HG02571 (cell line): ENCODE measurements around the gene XAB2.

Experiments
- ATAC-seq: cut with Tn5 transposase; IDR thresholded peaks from one replicate; pipeline ENCODE4 v1.9.1; 2021; ENCODE audit warnings: mild to moderate bottlenecking, moderate library complexity; ENCODE audit not compliant: unreplicated experiment

The XAB2 gene

DNA sequence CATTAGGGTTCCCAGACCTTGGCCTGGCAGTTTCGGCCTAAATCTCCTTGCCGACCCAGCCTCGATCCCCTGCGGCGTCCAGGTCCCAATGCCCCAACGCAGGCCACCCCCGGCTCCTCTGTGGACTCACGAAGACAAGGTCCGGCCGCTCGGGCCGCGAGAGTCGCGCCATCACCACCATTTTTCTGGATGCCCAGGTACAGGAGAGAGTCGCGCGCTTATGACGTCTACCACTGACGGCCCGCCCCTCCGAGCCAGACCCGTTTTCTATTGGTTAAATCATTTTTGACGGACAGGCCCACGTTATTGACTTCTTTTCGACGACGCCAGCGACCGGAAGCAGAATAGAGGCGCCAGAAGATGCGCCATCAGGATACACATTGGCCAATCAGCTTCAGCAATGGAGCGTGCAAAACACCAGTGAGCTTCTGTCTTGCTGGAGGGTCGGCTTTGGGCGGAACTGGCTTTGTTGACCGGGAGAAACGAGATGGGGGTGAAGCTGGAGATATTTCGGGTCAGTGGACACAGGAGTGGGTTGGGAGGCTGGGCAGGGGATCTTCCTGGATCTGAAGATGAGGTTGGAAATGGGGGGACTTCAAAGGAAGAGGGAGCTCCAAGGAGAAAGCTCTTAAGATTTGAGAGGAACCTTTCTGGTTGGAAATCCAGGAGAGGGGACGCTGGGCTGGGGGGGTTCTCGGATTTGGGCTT, at the start of gene XAB2, which contains the start of gene PET100:
XAB2 (minus strand) TSS at position 199 of the 708 bp plus-strand sequence; CDS start at position 181, 18 bp downstream.
PET100 (plus strand) TSS at position 447 of the 708 bp plus-strand sequence; CDS start at position 488, 41 bp downstream.
- peak; percentile 81 for ATAC-seq

DNA sequence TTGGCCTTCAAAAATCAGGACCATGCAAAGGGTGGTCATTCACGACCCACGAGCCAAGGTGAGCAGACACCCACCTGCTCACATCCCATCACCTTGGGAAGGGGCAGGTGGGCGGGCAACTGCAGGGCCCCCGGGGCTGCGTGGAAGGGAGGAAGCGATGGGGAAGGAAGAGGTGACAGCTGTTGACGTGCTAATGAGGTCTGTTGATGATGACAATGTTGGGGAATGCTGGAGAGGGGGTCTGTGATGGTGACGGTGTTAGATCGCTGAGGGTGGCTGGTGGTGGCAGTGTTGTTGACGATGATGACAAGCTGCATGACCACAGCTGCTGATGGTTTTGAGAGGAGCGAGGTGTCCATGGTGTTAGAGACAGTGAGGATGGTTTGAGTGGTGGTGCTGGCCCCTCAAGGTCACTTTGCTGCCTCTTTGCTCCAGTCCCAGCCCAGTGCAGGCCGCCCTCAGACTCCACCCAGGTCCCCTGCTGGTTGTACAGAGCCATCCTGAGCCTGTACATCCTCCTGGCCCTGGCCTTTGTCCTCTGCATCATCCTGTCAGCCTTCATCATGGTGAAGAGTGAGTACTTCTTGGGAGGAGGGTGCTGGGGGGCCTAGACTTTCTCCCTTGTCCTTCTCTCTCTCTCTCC, 48.4 kb upstream of the XAB2 start:
- no peak for ATAC-seq

DNA sequence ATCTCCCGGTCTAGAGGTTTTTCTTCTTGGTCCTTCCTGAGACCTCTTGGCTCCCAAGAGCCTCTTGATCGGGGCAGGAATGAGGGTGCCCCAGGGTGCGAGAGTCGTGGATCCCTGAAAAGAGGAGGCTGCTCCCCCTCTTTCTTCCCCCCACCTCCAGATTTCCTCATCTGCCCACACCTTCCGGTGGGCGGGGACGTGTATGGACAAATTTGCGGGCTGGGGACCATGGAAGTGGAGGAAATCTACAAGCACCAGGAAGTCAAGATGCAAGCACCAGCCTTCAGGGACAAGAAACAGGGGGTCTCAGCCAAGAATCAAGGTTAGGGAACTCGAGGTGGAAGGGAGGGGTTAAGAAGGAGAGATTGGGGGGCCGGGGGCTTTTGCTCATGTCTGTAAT, 47.5 kb upstream of the XAB2 start, which contains the start of gene MCEMP1:
MCEMP1 (plus strand) TSS at position 237 of the 400 bp plus-strand sequence; CDS start at position 268, 31 bp downstream.
- no peak for ATAC-seq

DNA sequence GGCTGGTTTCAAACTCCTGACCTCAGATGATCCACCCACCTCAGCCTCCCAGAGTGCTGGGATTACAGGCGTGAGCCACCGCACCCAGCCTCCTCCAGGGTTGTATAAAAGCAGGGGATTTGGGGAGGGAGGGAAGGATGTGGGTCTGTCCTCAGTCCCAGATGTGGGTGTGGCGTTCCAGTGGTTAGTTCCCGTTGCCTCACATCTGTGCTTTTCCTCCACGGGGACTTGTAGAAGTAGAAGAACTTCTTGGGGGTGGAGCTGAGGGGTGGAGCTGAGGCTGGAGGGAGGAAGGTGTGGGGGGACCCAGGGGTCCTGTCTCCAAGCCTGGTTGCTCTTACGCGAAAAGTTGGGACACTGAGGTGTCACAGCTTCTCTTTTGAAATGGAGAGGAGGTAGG, 47.0 kb upstream of the XAB2 start:
- no peak for ATAC-seq

DNA sequence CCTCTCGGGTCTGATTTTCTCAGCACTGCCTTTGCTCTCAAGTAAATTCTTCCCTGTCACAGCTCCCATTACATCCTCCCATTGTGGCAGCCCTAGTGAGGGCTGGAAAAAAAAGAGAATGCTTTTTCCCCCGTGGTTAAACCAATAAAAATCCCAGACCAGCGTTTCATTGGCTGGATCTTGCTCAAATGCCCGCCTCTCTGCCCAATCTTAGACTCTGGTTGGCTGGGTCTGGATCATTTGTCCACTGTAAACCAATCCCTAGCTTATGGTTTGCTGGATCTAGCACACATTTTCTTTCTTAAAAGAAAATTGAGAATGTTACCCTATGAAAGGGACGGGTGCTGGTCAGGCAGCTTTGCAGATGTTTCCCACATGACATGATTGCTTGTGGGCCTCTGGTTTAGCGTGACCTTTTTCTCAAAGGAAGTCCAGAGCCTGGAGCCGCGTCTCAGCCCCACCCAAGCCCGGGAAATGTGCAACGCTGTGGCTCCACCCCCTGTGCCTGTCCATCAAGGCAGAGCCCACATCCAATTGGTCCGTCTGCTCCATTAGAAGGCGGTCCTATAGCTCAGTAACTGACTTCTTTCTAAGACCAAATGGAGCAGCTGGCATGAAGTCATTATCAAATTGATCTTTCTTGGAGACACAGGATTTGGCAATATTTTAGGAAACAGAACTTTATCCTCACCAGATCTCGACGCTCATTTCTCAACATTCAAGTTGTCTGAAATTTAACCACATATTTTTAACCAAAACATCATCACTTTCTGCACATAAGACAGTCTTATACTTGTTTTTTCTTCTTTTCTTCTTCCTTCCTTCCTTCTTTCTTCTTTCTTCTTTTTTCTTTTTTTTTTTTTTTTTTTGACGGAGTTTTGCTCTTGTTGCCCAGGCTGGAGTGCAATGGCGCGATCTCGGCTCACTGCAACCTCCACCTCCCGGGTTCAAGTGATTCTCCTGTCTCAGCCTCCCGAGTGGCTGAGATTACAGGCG, 45.0 kb upstream of the XAB2 start:
- no peak for ATAC-seq

DNA sequence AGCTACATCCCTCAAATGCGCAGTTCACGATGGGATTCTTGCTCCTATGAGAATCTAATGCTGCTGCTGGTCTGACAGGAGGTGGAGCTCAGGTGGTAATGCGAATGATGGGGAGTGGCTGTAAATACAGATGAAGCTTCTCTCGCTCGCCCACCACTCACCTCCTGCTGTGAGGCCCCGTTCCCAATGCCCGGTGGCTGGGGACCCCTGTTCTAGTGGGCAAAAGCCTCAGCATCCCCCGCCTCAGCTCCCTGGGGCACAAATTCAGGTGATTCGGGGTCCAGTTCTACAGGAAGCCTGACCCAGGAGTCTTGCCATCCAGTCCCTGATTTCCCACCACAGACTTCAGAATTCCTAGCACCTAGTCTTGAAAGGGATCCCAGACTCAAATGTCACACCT, 43.2 kb upstream of the XAB2 start:
- no peak for ATAC-seq

DNA sequence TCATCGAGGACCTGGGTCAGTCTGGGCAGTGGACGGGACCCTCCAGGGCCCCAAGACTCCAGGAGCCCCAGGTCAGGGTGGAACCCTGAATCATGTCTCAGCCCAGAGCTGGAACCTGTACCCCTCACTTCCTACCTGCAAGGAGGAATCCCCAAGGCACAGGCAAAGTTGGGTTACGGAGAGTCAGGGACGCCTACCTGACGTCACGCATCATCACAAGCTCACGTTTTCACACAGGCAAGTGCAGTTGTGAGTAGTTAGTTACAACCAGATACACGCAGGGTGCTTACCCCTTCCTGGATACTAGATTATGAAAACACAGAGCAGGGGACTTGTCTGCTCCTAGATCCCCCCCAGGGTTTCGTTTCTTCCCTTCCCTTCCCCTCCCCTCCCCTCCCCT, 41.4 kb upstream of the XAB2 start:
- ATAC-seq, result no peak

DNA sequence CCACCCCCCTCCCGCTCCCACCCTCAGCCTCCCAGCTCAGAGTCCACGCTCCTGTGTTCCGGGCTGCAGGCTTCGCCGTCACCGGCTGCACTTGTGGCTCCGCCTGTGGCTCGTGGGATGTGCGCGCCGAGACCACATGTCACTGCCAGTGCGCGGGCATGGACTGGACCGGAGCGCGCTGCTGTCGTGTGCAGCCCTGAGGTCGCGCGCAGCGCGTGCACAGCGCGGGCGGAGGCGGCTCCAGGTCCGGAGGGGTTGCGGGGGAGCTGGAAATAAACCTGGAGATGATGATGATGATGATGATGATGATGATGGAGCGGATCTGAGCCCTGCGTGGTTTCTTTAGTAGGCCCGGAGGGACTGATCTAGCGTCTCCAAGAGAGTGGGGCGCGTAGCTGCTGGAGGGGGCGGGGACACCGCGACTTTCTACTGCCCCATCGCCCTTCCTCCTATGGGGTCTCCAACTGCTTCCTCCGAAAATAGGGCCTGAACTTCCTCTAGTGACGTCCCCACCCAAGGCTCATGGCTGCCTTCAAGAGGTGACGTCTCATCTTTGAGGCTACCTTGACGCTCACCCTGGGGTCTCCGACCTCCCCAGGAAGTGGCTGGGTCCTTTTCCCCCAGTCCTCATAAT, 40.9 kb upstream of the XAB2 start:
- no peak for ATAC-seq

DNA sequence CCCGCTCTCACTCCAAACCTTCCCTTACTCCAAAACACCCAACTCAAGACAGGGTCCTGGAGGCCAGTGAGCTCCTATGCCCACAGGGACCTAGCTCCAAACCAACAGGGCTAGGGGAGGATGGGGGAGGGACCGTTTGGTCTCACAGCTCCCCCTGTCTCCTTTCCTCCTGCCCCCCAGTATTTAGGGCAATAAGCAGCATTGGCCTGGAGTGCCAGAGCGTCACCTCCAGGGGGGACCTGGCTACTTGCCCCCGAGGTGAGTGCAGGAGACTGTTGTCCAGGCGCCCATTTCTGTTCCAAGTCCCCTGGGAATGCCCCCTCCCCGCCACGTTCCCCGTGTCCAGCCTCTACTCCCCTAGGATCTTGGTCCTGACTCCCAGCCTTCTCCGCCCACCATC, 40.3 kb upstream of the XAB2 start:
- ATAC-seq, result no peak

DNA sequence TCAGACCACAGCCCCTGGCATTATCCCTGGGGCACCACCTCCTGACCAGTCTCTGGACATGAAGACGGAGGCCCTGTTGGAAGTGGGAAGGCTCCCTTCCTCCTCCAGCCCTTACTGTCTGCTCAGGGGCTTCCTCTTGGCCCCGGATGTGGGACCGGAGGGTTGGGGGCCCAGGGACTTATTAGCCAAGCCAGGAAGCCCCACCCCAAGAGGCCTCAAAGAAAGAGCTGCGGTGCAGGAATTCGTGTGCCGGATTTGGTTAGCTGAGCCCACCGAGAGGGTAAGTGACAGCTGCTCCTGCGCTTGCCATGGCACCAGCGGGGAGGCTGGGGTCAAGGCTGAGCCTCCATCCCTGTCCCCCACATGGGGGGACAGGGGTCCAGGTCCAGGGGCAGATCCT, 39.5 kb upstream of the XAB2 start, which contains the start of gene RETN:
RETN (plus strand) TSS at position 208 of the 400 bp plus-strand sequence. CDS start 278 bp downstream, outside the sequence.
- no peak for ATAC-seq

DNA sequence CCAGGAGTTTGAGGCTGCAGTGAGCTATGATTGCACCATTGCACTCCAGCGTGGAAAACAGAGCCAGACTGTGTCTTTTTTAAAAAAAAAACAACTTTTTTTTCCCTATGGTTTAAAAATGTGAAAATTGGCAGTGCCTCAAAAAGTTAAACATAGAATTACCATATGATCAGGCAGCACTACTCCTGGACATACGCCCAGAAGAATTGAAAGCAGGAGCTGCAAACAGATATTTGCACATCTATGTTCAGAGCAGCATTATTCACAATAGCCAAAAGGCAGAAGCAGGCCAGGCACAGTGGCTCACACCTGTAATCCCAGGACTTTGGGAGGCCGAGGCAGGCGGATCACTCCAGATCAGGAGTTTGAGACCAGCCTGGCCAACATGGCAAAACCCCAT, 35.7 kb upstream of the XAB2 start:
- no peak for ATAC-seq

DNA sequence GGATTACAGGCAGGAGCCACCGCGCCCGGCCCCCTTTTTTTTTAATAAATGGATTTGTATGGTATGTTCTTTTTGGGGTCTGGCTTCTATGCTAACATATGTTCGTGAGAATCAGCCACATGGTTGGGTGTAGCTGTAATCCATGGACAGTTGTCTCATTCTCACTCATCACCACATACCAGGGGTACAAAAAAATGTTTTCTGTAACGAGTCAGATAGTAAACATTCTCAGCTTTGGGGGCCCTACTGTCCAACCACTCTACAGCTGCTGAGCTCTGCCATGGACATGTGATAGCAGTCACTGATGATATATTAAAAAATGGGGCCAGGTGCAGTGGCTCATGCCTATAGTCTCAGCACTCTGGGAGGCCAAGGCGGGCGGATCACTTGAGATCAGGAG, 34.4 kb upstream of the XAB2 start:
- no peak for ATAC-seq

DNA sequence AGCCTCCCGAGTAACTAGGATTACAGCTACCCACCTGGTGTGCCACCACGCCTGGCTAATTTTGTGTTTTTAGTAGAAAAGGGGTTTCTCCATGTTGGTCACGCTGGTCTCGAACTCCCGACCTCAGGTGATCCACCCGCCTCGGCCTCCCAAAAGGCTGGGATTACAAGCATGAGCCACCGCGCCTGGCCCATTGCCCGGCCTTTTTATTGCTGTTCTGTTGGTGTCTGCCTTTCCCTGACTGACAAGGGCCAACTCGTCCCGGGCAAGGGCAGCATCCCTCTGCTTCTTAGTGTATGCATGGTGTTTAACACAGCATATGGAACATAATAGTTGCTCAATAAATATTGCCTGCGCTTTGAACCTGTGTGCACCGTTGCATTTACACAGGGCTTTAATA, 33.3 kb upstream of the XAB2 start:
- no peak for ATAC-seq

DNA sequence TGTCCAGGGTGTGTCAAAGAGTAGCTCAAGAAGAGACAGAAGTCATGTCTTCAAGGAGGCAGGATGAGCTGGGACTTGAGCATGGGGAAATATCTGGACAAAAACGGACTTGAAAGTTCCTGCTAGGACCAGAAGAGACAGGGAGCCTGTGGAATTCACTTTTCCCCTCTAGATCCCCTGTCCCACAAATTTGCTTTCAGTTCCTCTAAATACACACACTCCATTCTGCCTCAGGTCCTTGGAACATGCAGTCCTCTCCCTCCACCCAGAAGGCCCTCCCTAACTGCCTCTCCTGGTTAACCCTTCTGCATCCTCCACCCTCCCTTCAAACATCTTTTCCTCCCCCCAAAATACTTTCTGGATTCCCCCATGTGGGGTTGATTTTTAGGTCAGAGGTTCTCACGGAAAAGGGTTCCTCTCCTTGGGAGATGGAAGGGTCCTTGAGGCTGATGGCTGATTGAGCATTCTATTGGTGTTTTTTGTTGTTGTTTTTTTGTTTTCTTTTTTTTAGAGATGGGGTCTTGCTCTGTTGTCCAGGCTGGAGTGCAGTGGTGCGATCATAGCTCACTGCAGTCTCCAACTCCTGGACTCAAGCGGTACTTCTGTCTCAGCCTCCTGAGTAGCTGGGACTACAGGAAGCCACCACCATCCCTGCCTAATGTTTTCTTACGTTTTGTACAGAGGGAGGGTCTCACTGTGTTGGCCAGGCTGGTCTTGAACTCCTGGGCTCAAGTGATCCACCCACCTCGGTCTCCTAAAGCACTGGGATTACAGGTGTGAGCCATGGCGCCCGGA, 32.6 kb upstream of the XAB2 start:
- ATAC-seq, result no peak

DNA sequence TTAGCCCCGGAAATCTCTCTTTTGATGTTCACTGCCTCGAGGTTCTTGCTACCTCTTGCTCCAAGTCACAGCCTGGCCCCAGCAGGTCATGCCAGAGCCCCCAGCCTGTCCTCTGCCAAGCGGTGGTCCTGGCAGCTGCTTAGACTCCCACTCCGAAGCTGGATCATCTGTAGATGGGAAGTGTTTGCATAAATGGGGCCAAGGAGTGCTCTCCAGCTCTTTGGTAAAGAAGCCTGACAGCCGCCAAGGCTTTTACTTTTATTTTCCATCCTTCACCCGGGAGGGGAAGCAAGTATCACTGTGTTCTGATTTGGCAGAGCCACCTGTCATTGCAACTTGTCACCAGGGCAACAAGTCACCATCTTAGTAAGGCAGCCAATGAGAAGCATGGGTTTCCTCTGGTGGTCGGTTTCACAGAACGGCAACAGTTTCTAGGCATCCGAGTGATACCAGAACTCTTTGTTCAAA, 28.9 kb upstream of the XAB2 start:
- peak; percentile 68 for ATAC-seq

DNA sequence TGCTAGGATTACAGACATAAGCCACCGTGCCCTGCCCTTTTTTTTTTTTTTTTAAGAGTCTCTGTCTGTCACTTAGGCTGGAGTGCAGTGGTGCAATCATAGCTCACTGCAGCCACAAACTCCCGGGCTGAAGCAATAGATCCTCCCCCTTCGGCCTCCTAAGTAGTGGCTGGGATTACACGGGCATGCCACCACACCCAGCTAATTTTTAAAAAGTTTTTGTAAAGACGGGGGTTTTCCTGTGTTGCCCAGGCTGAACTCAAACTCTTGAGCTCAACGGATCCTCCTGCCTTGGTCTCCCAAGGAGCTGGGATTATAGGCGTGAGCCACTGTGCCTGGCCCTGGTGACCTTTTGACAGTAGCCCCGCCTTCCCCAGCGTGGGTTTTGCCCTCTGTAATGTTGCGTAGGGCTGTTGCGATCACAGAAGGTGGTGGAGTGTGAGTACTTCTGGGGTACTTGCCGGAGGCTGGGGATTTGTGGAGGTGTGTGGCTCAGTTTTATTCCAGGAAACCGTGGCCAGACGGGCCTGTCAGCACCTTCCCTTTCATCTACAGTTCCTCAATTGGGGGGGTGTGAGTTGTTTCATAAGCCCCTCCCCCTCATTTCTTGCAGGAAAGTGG, 27.9 kb upstream of the XAB2 start:
- ATAC-seq, result no peak

DNA sequence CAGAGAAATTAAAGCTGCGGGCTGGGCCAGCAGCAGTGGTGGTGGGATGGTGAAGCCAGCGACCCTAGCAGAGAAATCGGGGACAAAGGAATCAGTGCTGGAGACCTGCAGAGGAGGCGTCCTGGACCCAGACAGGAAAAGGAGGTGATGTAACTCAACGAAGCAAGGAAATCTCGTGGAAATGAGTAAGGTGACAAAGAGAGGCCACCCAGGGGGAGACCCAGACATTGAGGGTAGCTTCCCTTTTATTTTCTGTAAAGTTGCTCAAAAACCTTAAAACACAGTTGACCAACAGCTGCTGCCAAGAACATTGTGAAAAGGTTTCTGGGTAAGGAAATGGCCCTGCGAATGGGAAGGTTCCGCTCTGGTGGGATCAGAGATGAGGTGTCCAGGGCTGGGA, 26.2 kb upstream of the XAB2 start:
- ATAC-seq, result no peak

DNA sequence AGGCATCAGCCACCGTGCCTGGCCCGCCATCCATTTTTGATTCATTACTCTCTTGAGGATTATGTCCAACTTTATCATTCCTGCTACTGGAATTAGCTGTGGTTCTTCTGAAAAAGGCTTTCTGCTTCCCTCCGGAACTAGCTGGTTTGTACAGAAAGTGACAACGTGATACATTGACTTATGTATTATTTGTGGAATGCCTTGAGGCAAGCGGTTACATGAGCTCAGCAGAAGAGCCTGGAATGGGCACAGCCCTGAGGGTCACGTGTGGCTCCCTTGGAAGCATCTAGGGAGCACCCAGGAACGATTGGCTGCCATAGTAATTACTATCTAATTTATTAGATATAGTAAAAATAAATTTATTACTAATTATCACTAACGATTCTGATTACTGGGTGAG, 25.1 kb upstream of the XAB2 start:
- ATAC-seq, result no peak

DNA sequence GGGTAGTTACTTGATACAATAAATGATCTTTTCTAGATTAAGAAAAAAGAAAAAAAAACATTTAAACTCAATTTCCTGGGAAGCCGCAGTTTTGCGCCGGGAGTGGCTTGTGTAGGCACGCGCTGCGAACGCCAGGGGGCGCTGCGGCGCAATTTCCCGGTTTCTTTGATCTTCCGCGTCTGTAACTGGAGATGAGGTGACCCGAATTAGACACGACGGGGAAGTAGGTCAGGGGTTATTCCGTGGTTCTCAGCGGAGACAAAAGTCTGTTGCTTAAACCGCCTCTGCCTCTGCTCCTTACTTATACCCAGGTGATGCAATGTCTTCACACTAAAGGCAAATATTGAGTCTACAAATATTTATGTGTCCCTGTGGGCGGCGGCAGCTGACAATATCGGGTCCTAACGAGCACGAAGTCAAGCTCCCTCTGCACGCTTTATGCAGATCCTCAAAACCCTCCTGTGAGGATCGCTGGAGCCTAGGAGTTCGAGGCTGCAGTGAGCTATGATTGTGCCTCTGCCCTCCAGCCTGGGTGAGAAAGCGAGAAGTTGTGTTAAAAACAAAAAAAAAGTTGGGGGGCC, 22.8 kb upstream of the XAB2 start:
- ATAC-seq, result no peak
